A549 (cell line): ENCODE data around the gene ENGASE. TPM values are rescaled to one million over a fixed set of nuclear protein-coding genes. Genes with fewer than 3 reads are reported as not detected.

Experiments
- ATAC-seq, 2 experiments: fragments of 200-7000 bp in 1 of 2; fragments of >200 bp in 1 of 2; cut with Nextera tagmentation in 1 of 2; cut with Tn5 transposase in 1 of 2; 3 replicates each; pipeline versions ENCODE4 v1.8.0 to v1.9.1; 2018 to 2020; ENCODE audit warnings: mild to moderate bottlenecking in 1 of 2, moderate library complexity in 1 of 2
- CTCF ChIA-PET: fragments of 300-600 bp; sonication (Branson Sonifier 250); formaldehyde crosslinking; extraction: SDS; loops from one replicate; lab custom pipeline; 2021; ENCODE audit warnings: antibody characterized with exemption, inconsistent platforms; lab: Yijun Ruan, JAX
- POLR2A ChIA-PET: fragments of 350-600 bp; formaldehyde crosslinking; extraction: SDS; loops from one replicate; lab custom pipeline; 2021; ENCODE audit warnings: antibody characterized with exemption, inconsistent platforms; lab: Yijun Ruan, JAX
- DNase-seq, 2 experiments: peaks; one replicate each; pipeline versions ENCODE4 v3.0.0 to v3.0.0-alpha.2; 2011 to 2016; ENCODE audit warnings: low read depth in 1 of 2, low spot score in 1 of 2
- FAIRE-seq: peaks from 2 replicates; lab custom pipeline; 2011; peaks lifted over from hg19 to GRCh38; lab: Jason Lieb, UNC
- H3K27ac ChIP-seq, 2 experiments: fragments of >200 bp; sonication (Bioruptor Twin); formaldehyde crosslinking; 3 replicates each; pipeline ENCODE4 v1.5.1; 2016 to 2017
- H3K4me1 ChIP-seq: fragments of >200 bp; sonication (Bioruptor Twin); formaldehyde crosslinking; 3 replicates; pipeline ENCODE4 v1.6.1; 2016
- H3K4me2 ChIP-seq: fragments of >200 bp; sonication (Bioruptor Twin); formaldehyde crosslinking; 3 replicates; pipeline ENCODE4 v1.6.1; 2016
- H3K4me3 ChIP-seq: fragments of >200 bp; sonication (Bioruptor Twin); formaldehyde crosslinking; 3 replicates; pipeline ENCODE4 v1.5.1; 2016
- H3K9me3 ChIP-seq: fragments of >200 bp; sonication (Bioruptor Twin); formaldehyde crosslinking; 3 replicates; pipeline ENCODE4 v1.6.1; 2016
- EP300 ChIP-seq, 2 experiments: fragments of >200 bp; sonication (Bioruptor Twin); formaldehyde crosslinking; IDR thresholded peaks; 2 replicates in 1 of 2; 3 replicates in 1 of 2; pipeline ENCODE4 v1.6.1; 2016 to 2017
- FOSB ChIP-seq: fragments of 250-450 bp; sonication (Bioruptor Pico); IDR thresholded peaks from 2 replicates; pipeline ENCODE4 v1.5.0; 2020; ENCODE audit warnings: mild to moderate bottlenecking, moderate library complexity
- FOSL2 ChIP-seq, 2 experiments: fragments of 450-650 bp in 1 of 2; fragments of >200 bp in 1 of 2; sonication (Bioruptor Twin) in 1 of 2; formaldehyde crosslinking; IDR thresholded peaks; 2 replicates each; pipeline versions ENCODE4 v1.5.0 to v1.6.1; 2016 to 2020; ENCODE audit warnings: mild to moderate bottlenecking in 1 of 2, moderate library complexity in 1 of 2
- HOXB13 ChIP-seq: fragments of 250-450 bp; sonication (Bioruptor Pico); IDR thresholded peaks from 2 replicates; pipeline ENCODE4 v1.5.0; 2020; ENCODE audit warnings: low read depth, mild to moderate bottlenecking, moderate library complexity
- JUN ChIP-seq, 2 experiments: fragments of >200 bp; sonication (Bioruptor Twin); formaldehyde crosslinking; IDR thresholded peaks; 2 replicates in 1 of 2; 3 replicates in 1 of 2; pipeline ENCODE4 v1.6.1; 2016 to 2017
- JUNB ChIP-seq: fragments of >200 bp; sonication (Bioruptor Twin); formaldehyde crosslinking; IDR thresholded peaks from 2 replicates; pipeline ENCODE4 v1.6.1; 2016
- KDM5A ChIP-seq: fragments of 200-600 bp; sonication (generic); IDR thresholded peaks from 2 replicates; pipeline ENCODE4 v1.6.1; 2016; ENCODE audit warnings: antibody characterized with exemption, mild to moderate bottlenecking
- MAFK ChIP-seq: fragments of 450-650 bp; IDR thresholded peaks from 2 replicates; pipeline ENCODE4 v1.6.1; 2014; ENCODE audit not compliant: partially characterized antibody
- NFE2L2 ChIP-seq: fragments of 150-350 bp; conservative IDR thresholded peaks from 2 replicates; pipeline ENCODE4 v1.6.1; 2014; ENCODE audit warnings: low read length
- NPAS2 ChIP-seq: fragments of 250-450 bp; sonication (Bioruptor Pico); IDR thresholded peaks from 2 replicates; pipeline ENCODE4 v1.8.0; 2022; ENCODE audit warnings: mild to moderate bottlenecking, moderate library complexity, borderline replicate concordance
- NR3C1 ChIP-seq: fragments of >200 bp; sonication (Bioruptor Twin); formaldehyde crosslinking; IDR thresholded peaks from 3 replicates; pipeline ENCODE4 v1.6.1; 2017
- POLR2A ChIP-seq: IDR thresholded peaks from 2 replicates; pipeline ENCODE4 v1.6.1; 2012; ENCODE audit warnings: mild to moderate bottlenecking, low read length
- POLR2AphosphoS2 ChIP-seq: conservative IDR thresholded peaks from 2 replicates; pipeline ENCODE4 v1.6.1; 2012; ENCODE audit warnings: low read length, improper control_type of control experiment, inconsistent platforms
- RAD21 ChIP-seq, 2 experiments: fragments of >200 bp in 1 of 2; sonication (Bioruptor Twin) in 1 of 2; formaldehyde crosslinking in 1 of 2; IDR thresholded peaks in 1 of 2; conservative IDR thresholded peaks in 1 of 2; 2 replicates in 1 of 2; 3 replicates in 1 of 2; pipeline ENCODE4 v1.6.1; 2012 to 2018; ENCODE audit warnings: inconsistent platforms in 1 of 2
- RCOR1 ChIP-seq: fragments of 150-350 bp; IDR thresholded peaks from 2 replicates; pipeline ENCODE4 v1.6.1; 2014; ENCODE audit warnings: antibody characterized with exemption, low read length, low read depth
- ZC3H11A ChIP-seq: fragments of 450-650 bp; IDR thresholded peaks from 2 replicates; pipeline ENCODE4 v1.6.1; 2014; ENCODE audit warnings: antibody characterized with exemption, mild to moderate bottlenecking
- ZFP36 ChIP-seq: fragments of 450-650 bp; IDR thresholded peaks from 2 replicates; pipeline ENCODE4 v1.6.1; 2014; ENCODE audit warnings: borderline replicate concordance; ENCODE audit not compliant: partially characterized antibody
- ZNF302 ChIP-seq: fragments of 250-450 bp; sonication (Bioruptor Pico); IDR thresholded peaks from 2 replicates; pipeline ENCODE4 v1.9.0; 2021; ENCODE audit warnings: inconsistent platforms, mild to moderate bottlenecking, moderate library complexity
- ZSCAN20 ChIP-seq: fragments of 250-450 bp; sonication (Bioruptor Pico); IDR thresholded peaks from 2 replicates; pipeline ENCODE4 v1.8.0; 2022; ENCODE audit warnings: mild to moderate bottlenecking, moderate library complexity
- whole genome bisulfite sequencing: methylation state at CpG from one replicate; pipeline ENCODE4 v1.1.6; 2017; ENCODE audit errors: missing lambda C conversion rate; 5-methylcytosine and 5-hydroxymethylcytosine counted together
- polyA plus RNA-seq, 4 experiments: library from polyadenylated mRNA; depleted of rRNA in 3 of 4; stranded (reverse); fragments of >200 nt; fragmentation: RNase III in 1 of 4; extraction: RNeasy Plus Mini Kit Qiagen cat#74134 plus additional on column Dnase treatment in 1 of 4; gene quantifications; 2 replicates in 3 of 4; 3 replicates in 1 of 4; pipeline ENCODE4 v1.2.3, GENCODE V29; 2011 to 2017
- TF ChIP-seq, protein P1 (sequence below): IDR thresholded peaks from 2 replicates; pipeline ENCODE4 v1.6.1; 2012; ENCODE audit warnings: low read depth, borderline replicate concordance
- TF ChIP-seq, protein P2 (sequence below): fragments of 150-350 bp; IDR thresholded peaks from 2 replicates; pipeline ENCODE4 v1.6.1; 2014; ENCODE audit warnings: low read depth, mild to moderate bottlenecking, low read length
- TF ChIP-seq, protein P3 (sequence below): fragments of 250-450 bp; sonication (Bioruptor Pico); IDR thresholded peaks from 2 replicates; pipeline ENCODE4 v1.5.0; 2020; ENCODE audit warnings: low read depth, mild to moderate bottlenecking, moderate library complexity

ENGASE gene
- polyA plus RNA-seq, 2 of the 4 experiments (the other 2 are of a cell fraction), result 13.4 to 41.7 TPM

DNA sequence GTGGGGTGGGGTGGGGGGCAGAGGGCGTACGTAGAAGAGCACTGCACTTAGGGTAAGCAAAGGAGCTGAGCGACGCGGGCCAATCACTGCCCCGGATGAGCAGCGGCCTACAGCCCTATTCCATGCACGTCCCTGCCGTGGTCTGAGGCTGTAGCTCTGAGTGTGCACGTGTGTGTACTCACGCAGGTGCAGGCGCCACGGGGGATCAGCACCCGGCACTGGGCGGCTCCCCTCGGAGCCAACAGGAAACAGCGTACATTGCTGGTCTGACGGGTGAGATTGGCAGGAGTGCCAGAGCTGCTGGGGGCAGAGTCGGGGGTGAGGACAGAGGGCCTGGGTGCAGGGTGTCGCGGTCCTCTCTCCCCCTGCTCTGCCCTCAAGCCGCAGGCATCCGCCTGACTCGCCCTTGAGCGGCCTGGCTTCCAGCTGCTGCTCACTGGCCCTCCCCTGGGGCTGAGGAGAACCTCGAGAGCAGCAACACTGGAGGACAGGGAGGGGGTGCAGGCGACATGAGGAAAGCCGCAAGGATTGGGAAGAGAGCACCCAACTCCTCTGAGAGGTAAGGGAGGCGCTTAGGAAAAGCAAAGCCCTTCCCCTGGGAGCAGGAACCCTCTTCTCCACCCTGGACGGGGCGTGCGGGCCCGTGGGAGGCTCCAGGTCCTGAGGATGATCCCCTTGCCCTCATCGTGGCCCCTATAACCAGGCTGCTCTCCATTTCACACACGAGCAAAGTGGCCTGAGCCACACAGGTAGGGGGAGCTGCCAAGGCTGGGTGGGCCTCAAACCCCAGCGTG, 57.8 kb downstream of the ENGASE start:
- Histone ChIP-seq H3K4me3 (no peak overlapping the region), H3K9me3 (no peaks in the 10 kb centered on the region), H3K4me1 (no peaks in the 10 kb centered on the region), H3K4me2 (no peak overlapping the region), H3K27ac (no peak overlapping the region)
- WGBS, result 72% methylated on average over 33 of the region's 36 CpGs
- DNase-seq (no peak), FAIRE-seq (no peak), ATAC-seq (no peak)
- ChIA-PET POLR2A (interaction anchor here (0.6 kb wide), 1 partner anchor 729 kb away, joined by 3 read pairs; no protein-coding TSS in a partner anchor), CTCF (interaction anchor here (0.6 to 2.8 kb wide), 8 partner anchors 45 to 268 kb away, joined by 3 to 12 read pairs (median 4); no protein-coding TSS in a partner anchor)
- no peak for TF ChIP-seq NFE2L2
- no peak for TF ChIP-seq RCOR1
- TF ChIP-seq, protein P1, sequence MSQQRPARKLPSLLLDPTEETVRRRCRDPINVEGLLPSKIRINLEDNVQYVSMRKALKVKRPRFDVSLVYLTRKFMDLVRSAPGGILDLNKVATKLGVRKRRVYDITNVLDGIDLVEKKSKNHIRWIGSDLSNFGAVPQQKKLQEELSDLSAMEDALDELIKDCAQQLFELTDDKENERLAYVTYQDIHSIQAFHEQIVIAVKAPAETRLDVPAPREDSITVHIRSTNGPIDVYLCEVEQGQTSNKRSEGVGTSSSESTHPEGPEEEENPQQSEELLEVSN, result no peak
- no peak for TF ChIP-seq FOSL2 (IDR thresholded peaks at IDR 0.05)
- TF ChIP-seq FOSL2 (CRISPR knock-in tag; IDR thresholded peaks at IDR 0.05), result no peak
- TF ChIP-seq NPAS2 (CRISPR knock-in tag), result no peak
- TF ChIP-seq KDM5A, result no peak
- no peak for TF ChIP-seq RAD21 (conservative IDR thresholded peaks at IDR 0.05 in 1 of 2, IDR thresholded peaks at IDR 0.05 in 1 of 2)

DNA sequence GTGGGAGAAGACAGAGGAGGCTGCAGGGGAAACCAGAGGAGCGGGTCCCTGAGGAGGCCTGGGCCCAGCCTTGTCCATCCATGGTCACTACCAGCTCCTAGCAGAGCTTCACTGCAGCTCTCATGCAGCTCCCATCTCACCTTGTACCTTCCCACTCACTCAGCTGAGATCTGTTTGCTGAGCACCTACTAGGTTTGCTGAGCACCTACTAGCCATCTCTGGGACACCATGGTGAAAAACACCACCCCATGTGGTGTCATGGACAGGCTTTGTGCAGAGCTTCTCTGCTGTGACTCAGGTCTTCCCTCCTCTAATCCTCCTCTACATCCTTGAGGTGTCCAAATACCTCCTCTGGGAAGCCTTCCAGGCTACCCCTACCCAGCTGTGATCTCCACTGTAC, 58.6 kb downstream of the ENGASE start:
- no peaks in the 10 kb centered on the region for H3K9me3 ChIP-seq
- ChIA-PET CTCF (interaction anchor here (0.7 to 2.8 kb wide), 6 partner anchors 45 to 267 kb away, joined by 3 to 12 read pairs (median 6); no protein-coding TSS in a partner anchor), POLR2A (interaction anchor here (0.6 kb wide), 1 partner anchor 728 kb away, joined by 3 read pairs; no protein-coding TSS in a partner anchor)
- WGBS, result 92% methylated on average over 1 of the region's 1 CpG
- H3K27ac ChIP-seq, result no peak overlapping the region
- FAIRE-seq, result no peak
- TF ChIP-seq, protein P1, result no peak
- TF ChIP-seq ZFP36, result peak; percentile 20
- H3K4me1 ChIP-seq, result no peaks in the 10 kb centered on the region
- ATAC-seq, result no peak
- no peak for DNase-seq
- H3K4me2 ChIP-seq, result no peak overlapping the region
- H3K4me3 ChIP-seq, result no peak overlapping the region

DNA sequence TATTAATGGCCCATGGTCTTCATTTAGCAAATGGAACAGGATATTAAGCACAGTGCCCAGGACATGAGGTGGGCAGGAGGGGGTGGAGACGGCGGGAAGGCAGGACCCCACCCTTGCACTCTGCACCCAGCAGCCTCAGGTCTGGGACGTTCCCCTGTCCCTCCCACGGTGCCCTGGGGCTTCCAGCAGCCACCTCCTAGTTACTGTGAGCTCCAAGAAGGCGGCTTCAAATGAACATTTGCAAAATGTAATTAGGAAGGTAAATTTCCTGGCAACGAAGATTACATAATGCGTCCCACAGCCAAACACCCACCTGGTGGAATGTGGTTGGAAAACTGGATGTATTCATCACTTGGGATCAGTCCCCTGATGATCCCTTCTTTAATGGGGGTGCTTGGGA, 59.4 kb downstream of the ENGASE start:
- H3K9me3 ChIP-seq, result no peaks in the 10 kb centered on the region
- CTCF ChIA-PET, result interaction anchor here (1.0 to 2.8 kb wide), 4 partner anchors 8 to 260 kb away, joined by 3 to 12 read pairs (median 6); no protein-coding TSS in a partner anchor
- POLR2A ChIA-PET, result no interaction called here

More for the DNA sequence above, 59.4 kb downstream of the ENGASE start:
- ATAC-seq (no peak), FAIRE-seq (no peak), DNase-seq (no peak)
- Histone ChIP-seq H3K4me3 (no peak overlapping the region), H3K4me1 (no peaks in the 10 kb centered on the region)
- 56% methylated on average over 7 of the region's 7 CpGs for WGBS
- TF ChIP-seq POLR2AphosphoS2 (no peak), ZC3H11A (no peak), HOXB13 (CRISPR knock-in tag) (no peak), ZSCAN20 (no peak), POLR2A (no peak), JUNB (no peak), JUN (IDR thresholded peaks at IDR 0.05) (no peak), EP300 (IDR thresholded peaks at IDR 0.05) (no peak), ZNF302 (CRISPR knock-in tag) (no peak), FOSB (no peak), NR3C1 (no peak), MAFK (no peak), RAD21 (conservative IDR thresholded peaks at IDR 0.05 in 1 of 2, IDR thresholded peaks at IDR 0.05 in 1 of 2) (no peak)
- TF ChIP-seq, protein P2, sequence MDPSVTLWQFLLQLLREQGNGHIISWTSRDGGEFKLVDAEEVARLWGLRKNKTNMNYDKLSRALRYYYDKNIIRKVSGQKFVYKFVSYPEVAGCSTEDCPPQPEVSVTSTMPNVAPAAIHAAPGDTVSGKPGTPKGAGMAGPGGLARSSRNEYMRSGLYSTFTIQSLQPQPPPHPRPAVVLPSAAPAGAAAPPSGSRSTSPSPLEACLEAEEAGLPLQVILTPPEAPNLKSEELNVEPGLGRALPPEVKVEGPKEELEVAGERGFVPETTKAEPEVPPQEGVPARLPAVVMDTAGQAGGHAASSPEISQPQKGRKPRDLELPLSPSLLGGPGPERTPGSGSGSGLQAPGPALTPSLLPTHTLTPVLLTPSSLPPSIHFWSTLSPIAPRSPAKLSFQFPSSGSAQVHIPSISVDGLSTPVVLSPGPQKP, result no peak
- TF ChIP-seq, protein P3, sequence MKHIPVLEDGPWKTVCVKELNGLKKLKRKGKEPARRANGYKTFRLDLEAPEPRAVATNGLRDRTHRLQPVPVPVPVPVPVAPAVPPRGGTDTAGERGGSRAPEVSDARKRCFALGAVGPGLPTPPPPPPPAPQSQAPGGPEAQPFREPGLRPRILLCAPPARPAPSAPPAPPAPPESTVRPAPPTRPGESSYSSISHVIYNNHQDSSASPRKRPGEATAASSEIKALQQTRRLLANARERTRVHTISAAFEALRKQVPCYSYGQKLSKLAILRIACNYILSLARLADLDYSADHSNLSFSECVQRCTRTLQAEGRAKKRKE (CRISPR knock-in tag), result no peak
- TF ChIP-seq, all 56 proteins: peak for 0
- Histone ChIP-seq H3K27ac (no peak overlapping the region), H3K4me2 (no peak overlapping the region)
